ENCODE measurements around the gene PRR20E.
"Not testable (repeated sequence)": the region's sequence is repeated elsewhere in the genome, so short reads cannot be mapped to it uniquely, and the experiment has no call there.

Gene PRR20E

DNA sequence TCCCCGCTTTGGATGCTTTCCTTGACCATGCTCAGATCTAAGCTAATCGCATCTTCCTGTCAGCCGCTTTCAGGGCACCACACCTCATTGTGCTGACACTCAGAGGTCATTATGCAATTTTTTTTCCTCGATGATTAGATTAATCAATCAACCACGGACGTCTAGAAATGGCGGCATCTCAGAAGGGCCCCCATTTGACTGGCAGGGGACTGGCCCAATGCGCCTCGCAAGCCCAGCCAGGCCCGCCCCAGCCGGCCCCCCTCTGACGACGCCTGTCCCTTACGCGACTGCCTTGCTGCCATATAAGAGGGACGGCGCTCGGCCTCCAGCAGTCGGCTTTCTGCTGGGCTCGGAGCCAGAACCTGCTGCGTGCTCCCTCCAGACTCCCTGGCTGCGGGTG, at the start of gene PRR20E:
Gene PRR20E (plus strand): TSS at position 301 of the 400 bp plus-strand sequence. CDS start 387 bp downstream, outside the sequence.
- not testable (repeated sequence) for DNase-seq

DNA sequence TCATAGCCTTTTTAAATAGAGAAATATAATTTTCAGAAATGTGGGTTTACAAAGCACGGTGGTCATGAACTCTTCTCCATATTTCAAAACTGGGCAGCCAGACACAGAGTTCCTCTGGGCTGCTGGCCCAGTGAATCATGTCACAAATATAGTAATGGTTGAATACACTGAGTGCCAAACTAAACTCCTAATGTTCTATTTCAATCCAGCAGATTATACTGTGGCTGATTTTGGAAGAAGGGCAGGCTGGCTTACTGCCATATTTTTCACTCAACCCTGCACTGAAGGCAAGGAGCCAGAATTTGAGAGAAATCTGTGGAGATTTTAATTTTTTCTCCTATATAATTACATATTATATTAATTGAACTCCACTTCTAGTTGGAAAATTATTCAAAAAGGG, 43.3 kb upstream of the PRR20E start:
- DNase-seq, result no peak

DNA sequence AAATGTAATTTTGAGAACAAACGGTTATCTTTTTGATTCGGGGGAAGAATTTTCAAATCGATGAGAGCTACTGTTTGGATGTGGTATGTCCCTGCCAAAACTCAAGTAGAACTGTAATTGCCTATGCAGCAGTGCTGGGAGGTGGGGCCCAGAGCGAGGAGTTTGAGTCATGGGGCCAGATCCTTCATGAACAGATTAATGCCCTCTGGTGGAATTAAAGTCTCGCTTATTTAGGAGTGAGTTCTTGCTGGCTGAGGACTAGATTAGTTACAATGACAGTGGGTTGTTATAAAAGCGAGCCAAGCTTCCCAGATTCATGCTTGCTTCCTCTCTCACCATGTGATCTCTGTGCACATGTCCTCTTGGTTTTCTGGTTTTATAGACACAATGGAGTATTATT, 38.1 kb upstream of the PRR20E start:
- no peak for DNase-seq

DNA sequence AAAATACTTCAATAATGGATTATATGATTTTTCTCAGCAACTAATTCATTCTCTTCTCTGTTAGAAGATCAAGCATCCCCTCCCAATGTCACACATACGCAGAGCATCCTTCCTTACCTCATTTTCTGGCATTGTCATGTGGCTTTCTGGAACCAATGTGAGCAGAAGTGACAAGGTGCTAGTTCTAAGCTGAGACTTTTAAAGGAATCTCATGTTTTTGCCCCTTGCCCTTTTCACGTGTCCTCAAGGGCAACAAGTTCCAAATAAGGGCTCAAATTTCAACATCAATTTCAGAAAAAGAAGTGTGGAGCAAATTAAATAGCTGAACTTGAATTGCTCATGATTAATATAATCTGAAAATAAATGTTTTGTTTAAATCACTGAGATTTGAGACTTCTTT, 30.9 kb upstream of the PRR20E start:
- no peak for DNase-seq

DNA sequence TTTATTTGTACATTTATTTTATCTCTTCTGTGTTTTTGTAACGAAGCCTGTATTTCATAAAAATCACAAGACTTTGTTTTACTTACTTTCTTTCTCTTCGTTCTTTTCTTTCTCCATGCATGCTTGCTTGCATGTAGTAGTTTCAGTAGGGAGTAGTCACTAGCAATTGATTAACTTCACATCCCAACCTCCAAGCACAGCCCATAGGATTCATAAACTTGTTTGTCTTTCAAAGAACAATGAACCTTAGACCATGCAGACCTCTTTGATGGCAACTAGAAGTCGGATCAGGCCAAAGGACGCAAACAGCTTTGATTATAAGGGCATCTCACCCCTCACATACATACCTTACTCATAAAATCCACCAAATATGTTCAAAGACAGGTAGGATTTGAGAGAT, 29.4 kb upstream of the PRR20E start:
- DNase-seq, result no peak

DNA sequence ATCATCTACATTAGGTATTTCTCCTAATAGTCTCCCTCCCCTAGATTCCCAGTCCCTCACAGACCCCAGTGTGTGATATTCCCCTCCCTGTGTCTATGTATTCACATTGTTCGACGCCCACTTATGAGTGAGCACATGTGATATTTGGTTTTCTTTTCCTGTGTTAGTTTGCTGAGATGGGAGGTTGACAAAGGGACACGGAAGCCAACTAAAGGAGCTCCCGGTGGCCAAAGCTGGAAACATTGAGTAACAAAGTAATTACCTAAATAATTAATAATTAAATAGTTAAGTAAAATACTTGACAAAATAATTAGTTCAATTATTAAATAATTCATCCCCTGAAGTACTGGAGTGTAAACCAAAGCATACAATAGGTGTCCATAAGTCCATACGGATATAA, 28.0 kb upstream of the PRR20E start:
- no peak for DNase-seq

DNA sequence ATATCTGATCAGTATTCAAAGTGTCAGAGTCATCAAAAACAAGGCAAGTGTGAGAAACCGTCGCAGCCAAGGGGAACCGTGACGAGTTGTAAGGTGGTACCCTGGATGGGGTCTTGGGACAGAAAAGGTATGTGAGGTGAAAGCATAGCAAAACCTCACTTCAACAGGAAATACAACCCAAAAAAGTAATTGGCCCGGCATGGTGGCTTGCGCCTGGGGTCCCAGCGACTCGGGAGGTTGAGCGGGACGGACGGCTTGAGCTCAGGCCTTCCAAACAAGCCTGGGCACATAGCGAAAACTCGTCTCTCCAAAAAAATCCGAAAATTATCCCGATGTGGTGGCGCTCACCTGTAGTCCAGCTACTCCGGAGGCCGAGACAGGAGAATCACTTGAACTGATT, 27.2 kb upstream of the PRR20E start:
- DNase-seq, result not testable (repeated sequence)

DNA sequence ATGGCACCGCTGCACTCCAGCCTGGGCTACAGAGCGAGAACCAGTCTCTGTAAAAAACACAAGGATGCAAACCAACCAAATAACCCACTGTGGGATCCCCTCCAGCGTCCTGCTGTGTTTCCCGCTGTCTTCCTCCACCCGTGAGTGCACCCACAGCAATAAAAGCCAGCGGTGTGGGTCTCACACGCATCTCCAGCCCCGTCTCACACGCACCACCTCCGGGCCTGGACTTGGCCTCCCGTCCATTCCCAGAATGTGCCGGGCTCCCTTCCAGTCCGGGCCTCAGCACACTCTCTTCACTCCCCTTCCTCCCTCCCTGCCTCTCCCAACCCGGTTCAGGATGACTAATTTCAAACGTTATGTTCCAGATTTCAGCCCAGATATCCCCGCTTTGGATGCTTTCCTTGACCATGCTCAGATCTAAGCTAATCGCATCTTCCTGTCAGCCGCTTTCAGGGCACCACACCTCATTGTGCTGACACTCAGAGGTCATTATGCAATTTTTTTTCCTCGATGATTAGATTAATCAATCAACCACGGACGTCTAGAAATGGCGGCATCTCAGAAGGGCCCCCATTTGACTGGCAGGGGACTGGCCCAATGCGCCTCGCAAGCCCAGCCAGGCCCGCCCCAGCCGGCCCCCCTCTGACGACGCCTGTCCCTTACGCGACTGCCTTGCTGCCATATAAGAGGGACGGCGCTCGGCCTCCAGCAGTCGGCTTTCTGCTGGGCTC, 26.6 kb upstream of the PRR20E start, which contains the start of gene PRR20A:
Gene PRR20A (plus strand): TSS at position 684 of the 734 bp plus-strand sequence. CDS start 387 bp downstream, outside the sequence.
- not testable (repeated sequence) for DNase-seq

DNA sequence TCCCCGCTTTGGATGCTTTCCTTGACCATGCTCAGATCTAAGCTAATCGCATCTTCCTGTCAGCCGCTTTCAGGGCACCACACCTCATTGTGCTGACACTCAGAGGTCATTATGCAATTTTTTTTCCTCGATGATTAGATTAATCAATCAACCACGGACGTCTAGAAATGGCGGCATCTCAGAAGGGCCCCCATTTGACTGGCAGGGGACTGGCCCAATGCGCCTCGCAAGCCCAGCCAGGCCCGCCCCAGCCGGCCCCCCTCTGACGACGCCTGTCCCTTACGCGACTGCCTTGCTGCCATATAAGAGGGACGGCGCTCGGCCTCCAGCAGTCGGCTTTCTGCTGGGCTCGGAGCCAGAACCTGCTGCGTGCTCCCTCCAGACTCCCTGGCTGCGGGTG, 19.8 kb upstream of the PRR20E start, which contains the start of gene PRR20B:
Gene PRR20B (plus strand): TSS at position 301 of the 400 bp plus-strand sequence. CDS start 387 bp downstream, outside the sequence.
- not testable (repeated sequence) for DNase-seq

DNA sequence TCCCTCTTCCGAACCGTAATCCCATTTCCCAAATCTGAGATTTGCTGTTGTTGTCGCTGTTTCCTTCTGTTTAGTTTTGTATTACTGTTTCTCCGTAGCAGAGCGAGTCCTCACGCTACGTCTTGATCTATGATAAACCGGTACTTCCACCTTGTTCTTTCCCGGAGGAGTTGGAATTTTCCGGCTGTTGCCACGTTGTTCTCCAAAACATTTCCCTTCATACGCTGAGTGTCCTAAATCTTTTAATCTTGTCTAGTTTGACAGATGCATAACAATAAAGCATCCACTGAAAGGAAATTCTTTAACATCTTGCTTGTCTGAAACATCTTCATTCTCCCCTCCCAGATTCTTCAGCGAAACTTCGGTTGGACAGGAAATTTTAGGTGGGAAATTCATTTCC, 18.9 kb upstream of the PRR20E start:
- DNase-seq, result not testable (repeated sequence)

DNA sequence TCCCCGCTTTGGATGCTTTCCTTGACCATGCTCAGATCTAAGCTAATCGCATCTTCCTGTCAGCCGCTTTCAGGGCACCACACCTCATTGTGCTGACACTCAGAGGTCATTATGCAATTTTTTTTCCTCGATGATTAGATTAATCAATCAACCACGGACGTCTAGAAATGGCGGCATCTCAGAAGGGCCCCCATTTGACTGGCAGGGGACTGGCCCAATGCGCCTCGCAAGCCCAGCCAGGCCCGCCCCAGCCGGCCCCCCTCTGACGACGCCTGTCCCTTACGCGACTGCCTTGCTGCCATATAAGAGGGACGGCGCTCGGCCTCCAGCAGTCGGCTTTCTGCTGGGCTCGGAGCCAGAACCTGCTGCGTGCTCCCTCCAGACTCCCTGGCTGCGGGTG, 13.2 kb upstream of the PRR20E start, which contains the start of gene PRR20C:
Gene PRR20C (plus strand): TSS at position 301 of the 400 bp plus-strand sequence. CDS start 387 bp downstream, outside the sequence.
- not testable (repeated sequence) for DNase-seq

DNA sequence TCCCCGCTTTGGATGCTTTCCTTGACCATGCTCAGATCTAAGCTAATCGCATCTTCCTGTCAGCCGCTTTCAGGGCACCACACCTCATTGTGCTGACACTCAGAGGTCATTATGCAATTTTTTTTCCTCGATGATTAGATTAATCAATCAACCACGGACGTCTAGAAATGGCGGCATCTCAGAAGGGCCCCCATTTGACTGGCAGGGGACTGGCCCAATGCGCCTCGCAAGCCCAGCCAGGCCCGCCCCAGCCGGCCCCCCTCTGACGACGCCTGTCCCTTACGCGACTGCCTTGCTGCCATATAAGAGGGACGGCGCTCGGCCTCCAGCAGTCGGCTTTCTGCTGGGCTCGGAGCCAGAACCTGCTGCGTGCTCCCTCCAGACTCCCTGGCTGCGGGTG, 6.7 kb upstream of the PRR20E start, which contains the start of gene PRR20D:
Gene PRR20D (plus strand): TSS at position 301 of the 400 bp plus-strand sequence. CDS start 387 bp downstream, outside the sequence.
- not testable (repeated sequence) for DNase-seq

DNA sequence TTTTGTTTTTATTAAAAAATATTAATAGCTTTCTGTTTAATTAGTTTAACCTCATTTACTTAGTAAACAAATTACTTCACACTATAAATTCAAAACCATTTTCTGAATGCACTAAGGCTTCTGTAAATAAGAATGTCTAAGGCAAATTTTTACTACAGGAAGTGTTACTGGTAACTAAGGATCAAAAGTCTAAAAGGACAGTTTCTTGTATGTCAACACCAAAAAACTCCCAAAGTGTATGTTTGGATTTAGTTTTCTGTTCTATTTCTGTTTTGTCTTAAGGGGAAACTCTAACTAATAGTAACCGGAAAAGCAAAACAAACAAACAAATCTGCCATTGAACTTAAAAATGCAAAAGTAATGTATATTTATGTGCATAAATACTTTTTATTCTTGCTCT, 24.7 kb downstream of the PRR20E start:
- DNase-seq, result no peak

DNA sequence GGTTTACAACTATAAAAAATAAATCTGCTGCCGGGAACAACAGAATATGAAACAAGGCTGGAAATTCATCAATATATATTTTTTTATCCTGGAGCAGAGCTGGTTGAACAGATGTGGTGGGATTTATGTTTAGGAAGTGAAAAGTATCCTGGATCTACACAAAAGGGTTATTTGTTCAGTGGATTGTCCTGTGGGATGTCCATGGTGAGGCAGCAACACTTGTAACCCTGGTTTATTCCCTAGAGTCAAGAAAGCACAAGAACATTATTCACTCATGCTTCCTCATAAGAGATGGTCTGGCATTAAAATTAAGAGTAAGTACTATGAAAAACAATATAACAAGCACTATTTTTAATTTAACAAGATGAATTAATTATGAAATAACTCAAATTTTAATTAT, 46.0 kb downstream of the PRR20E start:
- DNase-seq, result no peak

All from NCI-H510A treated with DMSO at 0.1 percent for 48 hours (cell line).